HepG2 (cell line): ENCODE data around the gene OCLN. TPM values are rescaled to one million over a fixed set of nuclear protein-coding genes. Genes with fewer than 3 reads are reported as not detected.

Source experiments
- AFF4 ChIP-seq: sonication (generic); formaldehyde crosslinking; IDR thresholded peaks from 2 replicates; pipeline ENCODE4 v1.4.0; 2020; ENCODE audit warnings: missing genetic modification reagents
- ATM ChIP-seq: fragments of 450-650 bp; IDR thresholded peaks from 2 replicates; pipeline ENCODE4 v1.7.1; 2017; ENCODE audit warnings: mild to moderate bottlenecking, borderline replicate concordance
- ATRX ChIP-seq: sonication (generic); formaldehyde crosslinking; IDR thresholded peaks from 2 replicates; pipeline ENCODE4 v1.4.0; 2020; ENCODE audit warnings: missing genetic modification reagents, borderline replicate concordance
- BCL3 ChIP-seq: sonication (generic); formaldehyde crosslinking; IDR thresholded peaks from 2 replicates; pipeline ENCODE4 v1.5.1; 2020; ENCODE audit warnings: mild to moderate bottlenecking, missing genetic modification reagents, moderate library complexity
- FLYWCH1 ChIP-seq: sonication (generic); formaldehyde crosslinking; IDR thresholded peaks from 2 replicates; pipeline ENCODE4 v1.8.1; 2023; ENCODE audit warnings: mild to moderate bottlenecking, missing genetic modification reagents
- HDAC6 ChIP-seq: fragments of 200-600 bp; sonication (generic); IDR thresholded peaks from 2 replicates; pipeline ENCODE4 v1.7.0; 2017; ENCODE audit warnings: mild to moderate bottlenecking, antibody characterized with exemption, low read length, low read depth
- MATR3 ChIP-seq: sonication (generic); formaldehyde crosslinking; IDR thresholded peaks from 2 replicates; pipeline ENCODE4 v1.4.0; 2020; ENCODE audit warnings: missing genetic modification reagents
- MTF1 ChIP-seq: sonication (generic); formaldehyde crosslinking; IDR thresholded peaks from 2 replicates; pipeline ENCODE4 v1.5.0; 2020; ENCODE audit warnings: missing genetic modification reagents
- NFE2L1 ChIP-seq: sonication (generic); formaldehyde crosslinking; IDR thresholded peaks from 2 replicates; pipeline ENCODE4 v1.4.0; 2020; ENCODE audit warnings: missing genetic modification reagents, mild to moderate bottlenecking, borderline replicate concordance
- RNF219 ChIP-seq: sonication (generic); formaldehyde crosslinking; IDR thresholded peaks from 2 replicates; pipeline ENCODE4 v1.5.0; 2020; ENCODE audit warnings: mild to moderate bottlenecking, missing genetic modification reagents
- SCMH1 ChIP-seq: sonication (generic); formaldehyde crosslinking; IDR thresholded peaks from 2 replicates; pipeline ENCODE4 v1.9.0; 2021; ENCODE audit warnings: missing genetic modification reagents, mild to moderate bottlenecking, borderline replicate concordance
- SMAD1 ChIP-seq: sonication (generic); formaldehyde crosslinking; IDR thresholded peaks from 2 replicates; pipeline ENCODE4 v1.4.0; 2020; ENCODE audit warnings: missing genetic modification reagents, low read depth, mild to moderate bottlenecking, borderline replicate concordance
- TCF12 ChIP-seq, 2 experiments: fragments of 450-650 bp in 1 of 2; sonication (generic) in 1 of 2; formaldehyde crosslinking in 1 of 2; IDR thresholded peaks; 2 replicates each; pipeline versions ENCODE4 v1.6.1 to v1.8.0; 2017 to 2022; ENCODE audit warnings: antibody characterized with exemption in 1 of 2, mild to moderate bottlenecking in 1 of 2, missing genetic modification reagents in 1 of 2, moderate library complexity in 1 of 2
- YEATS2 ChIP-seq: sonication (generic); formaldehyde crosslinking; IDR thresholded peaks from 2 replicates; pipeline ENCODE4 v1.4.0; 2020; ENCODE audit warnings: missing genetic modification reagents, borderline replicate concordance
- ZBTB21 ChIP-seq: sonication (generic); formaldehyde crosslinking; IDR thresholded peaks from 2 replicates; pipeline ENCODE4 v1.4.0; 2020; ENCODE audit warnings: missing genetic modification reagents
- ZNF180 ChIP-seq: sonication (generic); formaldehyde crosslinking; IDR thresholded peaks from 2 replicates; pipeline ENCODE4 v1.4.0; 2020; ENCODE audit warnings: low read depth, missing genetic modification reagents, borderline replicate concordance
- ZNF282 ChIP-seq: fragments of 450-650 bp; IDR thresholded peaks from 2 replicates; pipeline ENCODE4 v1.6.1; 2018; ENCODE audit not compliant: partially characterized antibody
- ZNF567 ChIP-seq: sonication (generic); formaldehyde crosslinking; IDR thresholded peaks from 2 replicates; pipeline ENCODE4 v1.8.1; 2023; ENCODE audit warnings: mild to moderate bottlenecking, missing genetic modification reagents, borderline replicate concordance
- ZNF589 ChIP-seq: sonication (generic); formaldehyde crosslinking; conservative IDR thresholded peaks from 2 replicates; pipeline ENCODE4 v1.8.0; 2022; ENCODE audit warnings: mild to moderate bottlenecking, moderate library complexity, missing genetic modification reagents
- ZNF615 ChIP-seq: sonication (generic); formaldehyde crosslinking; IDR thresholded peaks from 2 replicates; pipeline ENCODE4 v1.5.0; 2020; ENCODE audit warnings: mild to moderate bottlenecking, missing genetic modification reagents, borderline replicate concordance
- ZNF616 ChIP-seq: sonication (generic); formaldehyde crosslinking; IDR thresholded peaks from 2 replicates; pipeline ENCODE4 v1.5.0; 2020; ENCODE audit warnings: low read depth, mild to moderate bottlenecking, missing genetic modification reagents
- ZNF629 ChIP-seq: sonication (generic); formaldehyde crosslinking; conservative IDR thresholded peaks from 2 replicates; pipeline ENCODE4 v1.5.0; 2020; ENCODE audit warnings: missing genetic modification reagents
- ZNF775 ChIP-seq: sonication (generic); formaldehyde crosslinking; IDR thresholded peaks from 2 replicates; pipeline ENCODE4 v1.4.0; 2020; ENCODE audit warnings: missing genetic modification reagents, mild to moderate bottlenecking, moderate library complexity, borderline replicate concordance
- polyA plus RNA-seq, 8 experiments: library from polyadenylated mRNA; depleted of rRNA in 3 of 8; stranded (reverse) in 7 of 8; unstranded in 1 of 8; fragments of >200 nt; fragmentation: Illumina TruSeq in 4 of 8; extraction: Trizol in 4 of 8; gene quantifications; 2 replicates each; pipeline versions ENCODE4 v1.2.1 to v1.2.3, GENCODE V29; 2011 to 2016; ENCODE audit warnings: low read depth in 4 of 8, missing spikeins in 1 of 8, mixed read lengths in 1 of 8; ENCODE audit not compliant: insufficient read depth in 1 of 8
- total RNA-seq, 5 experiments: library from RNA; depleted of rRNA; stranded (reverse); fragments of >200 nt; fragmentation: Illumina TruSeq; extraction: Trizol; gene quantifications; 2 replicates each; pipeline ENCODE4 v1.2.3, GENCODE V29; 2016; ENCODE audit warnings: low read depth in 1 of 5

OCLN gene
- total and polyA plus RNA-seq, 2 of the 13 experiments (the other 11 are each of a cell fraction or from before 2014, with no cell fraction given), result 24.1 to 34.8 TPM

GRCh38 chr5:69492391-69492922 lies at the start of gene OCLN (continued):
- TF ChIP-seq AFF4 (CRISPR knock-in tag), result peak; percentile 52; the same call in 1 of the 2 replicates
- no peak for TF ChIP-seq ATM
- TF ChIP-seq SCMH1 (CRISPR knock-in tag), result no peak
- TF ChIP-seq YEATS2 (CRISPR knock-in tag), result peak; percentile 27; the same call in 1 of the 2 replicates
- TF ChIP-seq ZNF615 (CRISPR knock-in tag), result no peak
- no peak for TF ChIP-seq ATRX (CRISPR knock-in tag)
- TF ChIP-seq ZNF629, result no peak
- no peak for TF ChIP-seq FLYWCH1
- TF ChIP-seq HDAC6, result no peak
- TF ChIP-seq TCF12 (IDR thresholded peaks at IDR 0.05), result no peak
- peak; percentile 81 for TF ChIP-seq TCF12 (CRISPR knock-in tag; IDR thresholded peaks at IDR 0.05)
- TF ChIP-seq ZBTB21 (CRISPR knock-in tag), result no peak
- TF ChIP-seq ZNF282, result no peak
- no peak for TF ChIP-seq ZNF775 (CRISPR knock-in tag)
- no peak for TF ChIP-seq MTF1 (CRISPR knock-in tag)
- no peak; the same call in 1 of the 2 replicates for TF ChIP-seq SMAD1 (CRISPR knock-in tag)
- TF ChIP-seq ZNF567, result no peak
- TF ChIP-seq ZNF589 (CRISPR knock-in tag), result peak; percentile 67; the same call in 1 of the 2 replicates
- no peak for TF ChIP-seq MATR3
- TF ChIP-seq ZNF616 (CRISPR knock-in tag), result 0 out of 2 replicates have a peak, but pooled peaks have one; percentile 89
- TF ChIP-seq ZNF180 (CRISPR knock-in tag), result no peak
- TF ChIP-seq RNF219 (CRISPR knock-in tag), result no peak; the same call in 1 of the 2 replicates
- TF ChIP-seq NFE2L1 (CRISPR knock-in tag), result no peak
- TF ChIP-seq BCL3, result peak; percentile 51; the same call in 1 of the 2 replicates
